K562 (cell line): Measurements from ENCODE around the gene FIZ1. TPM values are rescaled to one million over a fixed set of nuclear protein-coding genes. Genes with fewer than 3 reads are reported as not detected.

Experiments
- BRCA1 ChIP-seq, 2 experiments: fragments of 450-650 bp in 1 of 2; sonication (generic) in 1 of 2; formaldehyde crosslinking in 1 of 2; IDR thresholded peaks; 2 replicates each; pipeline versions ENCODE4 v1.5.0 to v1.6.1; 2017 to 2020; ENCODE audit warnings: mild to moderate bottlenecking in 1 of 2, missing genetic modification reagents in 1 of 2
- CHD4 ChIP-seq: fragments of 200-600 bp; sonication (generic); IDR thresholded peaks from 3 replicates; pipeline ENCODE4 v1.6.1; 2012; ENCODE audit warnings: low read depth, mild to moderate bottlenecking, mixed read lengths, low read length, inconsistent platforms; ENCODE audit not compliant: insufficient read depth, insufficient replicate concordance, poor library complexity, severe bottlenecking
- FUS ChIP-seq: fragments of 200-400 bp; formaldehyde crosslinking; optimal IDR thresholded peaks from 2 replicates; pipeline ENCODE3; 2017; ENCODE audit warnings: low read depth, low read length
- HNRNPUL1 ChIP-seq: fragments of 200-400 bp; formaldehyde crosslinking; IDR thresholded peaks from 2 replicates; pipeline ENCODE4 v1.6.1; 2017; ENCODE audit warnings: low read length
- NCOA6 ChIP-seq: fragments of 450-650 bp; IDR thresholded peaks from 2 replicates; pipeline ENCODE4 v1.6.1; 2017; ENCODE audit warnings: mild to moderate bottlenecking
- NFYB ChIP-seq: IDR thresholded peaks from 2 replicates; pipeline ENCODE4 v1.6.1; 2011; ENCODE audit warnings: mild to moderate bottlenecking, moderate library complexity; ENCODE audit not compliant: insufficient read length; ENCODE audit errors: extremely low read depth
- NR2C2 ChIP-seq, 2 experiments: fragments of 200-800 bp in 1 of 2; sonication (Bioruptor generic) in 1 of 2; sonication (generic) in 1 of 2; formaldehyde crosslinking in 1 of 2; IDR thresholded peaks; 2 replicates each; pipeline versions ENCODE4 v1.6.1 to v1.8.0; 2016 to 2022; ENCODE audit warnings: mild to moderate bottlenecking in 1 of 2, missing compliant biosample characterization in 1 of 2, missing genetic modification characterization in 1 of 2, missing genetic modification reagents in 1 of 2
- ZEB2 ChIP-seq: fragments of 450-650 bp; IDR thresholded peaks from 2 replicates; pipeline ENCODE4 v1.6.1; 2016
- ZKSCAN1 ChIP-seq: fragments of 150-350 bp; IDR thresholded peaks from 2 replicates; pipeline ENCODE4 v1.6.1; 2016; ENCODE audit warnings: low read depth, low read length
- ZNF232 ChIP-seq: sonication (generic); formaldehyde crosslinking; IDR thresholded peaks from 2 replicates; pipeline ENCODE4 v1.8.0; 2022; ENCODE audit warnings: mild to moderate bottlenecking, missing genetic modification reagents
- ZNF586 ChIP-seq: fragments of 450-650 bp; formaldehyde crosslinking; conservative IDR thresholded peaks from 2 replicates; pipeline ENCODE4 v1.4.0; 2020; ENCODE audit warnings: mild to moderate bottlenecking, moderate library complexity
- ZNF717 ChIP-seq: fragments of 250-450 bp; sonication (Bioruptor Pico); IDR thresholded peaks from 2 replicates; pipeline ENCODE4 v1.5.0; 2021
- polyA plus RNA-seq, 8 experiments: library from polyadenylated mRNA; depleted of rRNA in 4 of 8; stranded (reverse) in 5 of 8; unstranded in 3 of 8; fragments of >200 nt; fragmentation: Nextera tagmentation in 2 of 8; fragmentation: Illumina TruSeq in 1 of 8; extraction: Ambion mirVana in 2 of 8; extraction: Trizol in 1 of 8; gene quantifications; 2 replicates each; pipeline versions ENCODE4 v1.2.1 to v1.2.3, GENCODE V29; 2011 to 2014; ENCODE audit warnings: inconsistent platforms in 1 of 8, missing spikeins in 1 of 8
- total RNA-seq, 7 experiments: library from RNA; depleted of rRNA in 6 of 7; stranded (reverse); fragments of >200 nt in 6 of 7; fragmentation: Illumina TruSeq in 2 of 7; extraction: Trizol in 2 of 7; gene quantifications; 2 replicates each; pipeline versions ENCODE4 v1.2.1 to v1.2.3, GENCODE V29; 2011 to 2021; ENCODE audit warnings: low replicate concordance in 1 of 7
- TF ChIP-seq, protein P1 (sequence below): sonication (generic); formaldehyde crosslinking; IDR thresholded peaks from 2 replicates; pipeline ENCODE4 v1.8.1; 2022; ENCODE audit warnings: missing genetic modification reagents
- TF ChIP-seq, protein P2 (sequence below): fragments of 450-650 bp; conservative IDR thresholded peaks from 2 replicates; pipeline ENCODE4 v1.6.1; 2016; ENCODE audit warnings: missing genetic modification characterization, low read depth, mild to moderate bottlenecking, control low read depth, missing compliant biosample characterization
- TF ChIP-seq, protein P3 (sequence below): sonication (generic); formaldehyde crosslinking; IDR thresholded peaks from 2 replicates; pipeline ENCODE4 v1.8.1; 2023; ENCODE audit warnings: missing genetic modification reagents, mild to moderate bottlenecking, borderline replicate concordance
- TF ChIP-seq, protein P4 (sequence below): sonication (generic); formaldehyde crosslinking; IDR thresholded peaks from 2 replicates; pipeline ENCODE4 v1.8.0; 2022; ENCODE audit warnings: missing genetic modification reagents, mild to moderate bottlenecking, borderline replicate concordance

The FIZ1 gene
- total and polyA plus RNA-seq, 9 of the 15 experiments (the other 6 are each of a cell fraction or from before 2014, with no cell fraction given): 0.79 to 17.5 (median 5.5) TPM

DNA sequence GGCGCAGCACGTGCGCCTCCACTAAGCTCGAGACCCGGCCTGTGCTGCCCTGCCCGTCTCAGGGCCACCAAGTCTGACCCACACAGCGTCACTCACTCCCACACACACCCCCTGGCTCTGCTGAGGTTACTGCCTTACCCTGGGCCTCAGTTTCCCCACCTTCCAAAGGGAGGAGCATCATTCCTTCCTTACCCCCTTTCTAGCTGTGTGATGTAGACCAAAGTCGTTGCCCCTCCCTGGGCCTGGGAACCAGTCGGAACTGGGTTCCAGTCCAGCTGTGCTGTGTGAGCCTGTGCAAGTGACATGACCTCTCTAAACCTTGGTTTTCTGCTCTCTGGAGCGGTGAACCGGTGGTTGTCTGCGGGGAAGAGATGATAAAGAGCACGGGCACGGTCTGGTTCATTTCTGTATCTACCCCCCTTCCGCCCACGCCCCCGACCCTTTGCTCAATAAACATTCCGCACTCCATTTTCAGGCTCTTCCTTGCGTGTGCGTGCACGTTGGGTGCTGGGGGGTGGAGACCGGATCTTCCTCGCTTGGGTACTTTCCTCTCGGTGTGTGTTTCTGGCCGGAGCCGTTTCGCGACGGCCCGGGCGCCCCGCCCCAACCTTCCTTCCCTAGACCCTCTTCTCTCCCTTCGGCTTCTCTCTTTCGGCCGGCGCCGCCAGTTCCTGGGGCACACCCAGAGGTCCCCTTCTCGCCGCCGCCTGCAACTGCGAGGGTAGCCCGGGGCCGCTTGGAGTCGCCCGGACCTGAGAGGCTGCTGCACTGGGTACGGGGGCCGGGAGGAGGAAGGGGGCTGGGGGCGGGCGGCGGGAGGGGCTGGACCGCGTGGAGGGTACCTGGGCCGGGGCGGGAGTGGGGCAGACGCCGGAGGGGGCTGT is 43.9 kb upstream of the FIZ1 start, which contains the start of gene ZNF581 (continued):
- TF ChIP-seq, protein P1, sequence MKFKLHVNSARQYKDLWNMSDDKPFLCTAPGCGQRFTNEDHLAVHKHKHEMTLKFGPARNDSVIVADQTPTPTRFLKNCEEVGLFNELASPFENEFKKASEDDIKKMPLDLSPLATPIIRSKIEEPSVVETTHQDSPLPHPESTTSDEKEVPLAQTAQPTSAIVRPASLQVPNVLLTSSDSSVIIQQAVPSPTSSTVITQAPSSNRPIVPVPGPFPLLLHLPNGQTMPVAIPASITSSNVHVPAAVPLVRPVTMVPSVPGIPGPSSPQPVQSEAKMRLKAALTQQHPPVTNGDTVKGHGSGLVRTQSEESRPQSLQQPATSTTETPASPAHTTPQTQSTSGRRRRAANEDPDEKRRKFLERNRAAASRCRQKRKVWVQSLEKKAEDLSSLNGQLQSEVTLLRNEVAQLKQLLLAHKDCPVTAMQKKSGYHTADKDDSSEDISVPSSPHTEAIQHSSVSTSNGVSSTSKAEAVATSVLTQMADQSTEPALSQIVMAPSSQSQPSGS (CRISPR knock-in tag): no peak
- no peak for TF ChIP-seq FUS
- TF ChIP-seq NCOA6: no peak
- TF ChIP-seq, protein P2, sequence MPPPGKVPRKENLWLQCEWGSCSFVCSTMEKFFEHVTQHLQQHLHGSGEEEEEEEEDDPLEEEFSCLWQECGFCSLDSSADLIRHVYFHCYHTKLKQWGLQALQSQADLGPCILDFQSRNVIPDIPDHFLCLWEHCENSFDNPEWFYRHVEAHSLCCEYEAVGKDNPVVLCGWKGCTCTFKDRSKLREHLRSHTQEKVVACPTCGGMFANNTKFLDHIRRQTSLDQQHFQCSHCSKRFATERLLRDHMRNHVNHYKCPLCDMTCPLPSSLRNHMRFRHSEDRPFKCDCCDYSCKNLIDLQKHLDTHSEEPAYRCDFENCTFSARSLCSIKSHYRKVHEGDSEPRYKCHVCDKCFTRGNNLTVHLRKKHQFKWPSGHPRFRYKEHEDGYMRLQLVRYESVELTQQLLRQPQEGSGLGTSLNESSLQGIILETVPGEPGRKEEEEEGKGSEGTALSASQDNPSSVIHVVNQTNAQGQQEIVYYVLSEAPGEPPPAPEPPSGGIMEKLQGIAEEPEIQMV: no peak
- TF ChIP-seq HNRNPUL1: no peak
- TF ChIP-seq ZNF232 (CRISPR knock-in tag): no peak
- no peak for TF ChIP-seq ZNF586 (CRISPR knock-in tag)
- peak; percentile 54; the same call in 1 of the 2 replicates for TF ChIP-seq ZKSCAN1
- TF ChIP-seq ZEB2: peak; percentile 97
- TF ChIP-seq, protein P3, sequence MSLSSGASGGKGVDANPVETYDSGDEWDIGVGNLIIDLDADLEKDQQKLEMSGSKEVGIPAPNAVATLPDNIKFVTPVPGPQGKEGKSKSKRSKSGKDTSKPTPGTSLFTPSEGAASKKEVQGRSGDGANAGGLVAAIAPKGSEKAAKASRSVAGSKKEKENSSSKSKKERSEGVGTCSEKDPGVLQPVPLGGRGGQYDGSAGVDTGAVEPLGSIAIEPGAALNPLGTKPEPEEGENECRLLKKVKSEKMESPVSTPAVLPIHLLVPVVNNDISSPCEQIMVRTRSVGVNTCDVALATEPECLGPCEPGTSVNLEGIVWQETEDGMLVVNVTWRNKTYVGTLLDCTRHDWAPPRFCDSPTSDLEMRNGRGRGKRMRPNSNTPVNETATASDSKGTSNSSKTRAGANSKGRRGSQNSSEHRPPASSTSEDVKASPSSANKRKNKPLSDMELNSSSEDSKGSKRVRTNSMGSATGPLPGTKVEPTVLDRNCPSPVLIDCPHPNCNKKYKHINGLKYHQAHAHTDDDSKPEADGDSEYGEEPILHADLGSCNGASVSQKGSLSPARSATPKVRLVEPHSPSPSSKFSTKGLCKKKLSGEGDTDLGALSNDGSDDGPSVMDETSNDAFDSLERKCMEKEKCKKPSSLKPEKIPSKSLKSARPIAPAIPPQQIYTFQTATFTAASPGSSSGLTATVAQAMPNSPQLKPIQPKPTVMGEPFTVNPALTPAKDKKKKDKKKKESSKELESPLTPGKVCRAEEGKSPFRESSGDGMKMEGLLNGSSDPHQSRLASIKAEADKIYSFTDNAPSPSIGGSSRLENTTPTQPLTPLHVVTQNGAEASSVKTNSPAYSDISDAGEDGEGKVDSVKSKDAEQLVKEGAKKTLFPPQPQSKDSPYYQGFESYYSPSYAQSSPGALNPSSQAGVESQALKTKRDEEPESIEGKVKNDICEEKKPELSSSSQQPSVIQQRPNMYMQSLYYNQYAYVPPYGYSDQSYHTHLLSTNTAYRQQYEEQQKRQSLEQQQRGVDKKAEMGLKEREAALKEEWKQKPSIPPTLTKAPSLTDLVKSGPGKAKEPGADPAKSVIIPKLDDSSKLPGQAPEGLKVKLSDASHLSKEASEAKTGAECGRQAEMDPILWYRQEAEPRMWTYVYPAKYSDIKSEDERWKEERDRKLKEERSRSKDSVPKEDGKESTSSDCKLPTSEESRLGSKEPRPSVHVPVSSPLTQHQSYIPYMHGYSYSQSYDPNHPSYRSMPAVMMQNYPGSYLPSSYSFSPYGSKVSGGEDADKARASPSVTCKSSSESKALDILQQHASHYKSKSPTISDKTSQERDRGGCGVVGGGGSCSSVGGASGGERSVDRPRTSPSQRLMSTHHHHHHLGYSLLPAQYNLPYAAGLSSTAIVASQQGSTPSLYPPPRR (CRISPR knock-in tag): no peak
- TF ChIP-seq CHD4: no peak
- TF ChIP-seq ZNF717 (CRISPR knock-in tag): no peak
- TF ChIP-seq NR2C2 (CRISPR knock-in tag; IDR thresholded peaks at IDR 0.05): 0 out of 2 replicates have a peak, but pooled peaks have one; percentile 29
- TF ChIP-seq NR2C2 (tag; IDR thresholded peaks at IDR 0.05): peak; percentile 68
- no peak for TF ChIP-seq BRCA1 (IDR thresholded peaks at IDR 0.05)
- no peak for TF ChIP-seq BRCA1 (CRISPR knock-in tag; IDR thresholded peaks at IDR 0.05)
- no peak for TF ChIP-seq NFYB
- TF ChIP-seq, protein P4, sequence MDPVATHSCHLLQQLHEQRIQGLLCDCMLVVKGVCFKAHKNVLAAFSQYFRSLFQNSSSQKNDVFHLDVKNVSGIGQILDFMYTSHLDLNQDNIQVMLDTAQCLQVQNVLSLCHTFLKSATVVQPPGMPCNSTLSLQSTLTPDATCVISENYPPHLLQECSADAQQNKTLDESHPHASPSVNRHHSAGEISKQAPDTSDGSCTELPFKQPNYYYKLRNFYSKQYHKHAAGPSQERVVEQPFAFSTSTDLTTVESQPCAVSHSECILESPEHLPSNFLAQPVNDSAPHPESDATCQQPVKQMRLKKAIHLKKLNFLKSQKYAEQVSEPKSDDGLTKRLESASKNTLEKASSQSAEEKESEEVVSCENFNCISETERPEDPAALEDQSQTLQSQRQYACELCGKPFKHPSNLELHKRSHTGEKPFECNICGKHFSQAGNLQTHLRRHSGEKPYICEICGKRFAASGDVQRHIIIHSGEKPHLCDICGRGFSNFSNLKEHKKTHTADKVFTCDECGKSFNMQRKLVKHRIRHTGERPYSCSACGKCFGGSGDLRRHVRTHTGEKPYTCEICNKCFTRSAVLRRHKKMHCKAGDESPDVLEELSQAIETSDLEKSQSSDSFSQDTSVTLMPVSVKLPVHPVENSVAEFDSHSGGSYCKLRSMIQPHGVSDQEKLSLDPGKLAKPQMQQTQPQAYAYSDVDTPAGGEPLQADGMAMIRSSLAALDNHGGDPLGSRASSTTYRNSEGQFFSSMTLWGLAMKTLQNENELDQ (CRISPR knock-in tag): no peak
